B cell (primary cell): ENCODE results near the gene ECE1. TPM values are rescaled to one million over a fixed set of nuclear protein-coding genes. Genes with fewer than 3 reads are reported as not detected.
A peak's percentile ranks its signal among the peaks of the same experiment; 100 is the strongest.

Experiments
- ATAC-seq: fragments of 200-7000 bp; cut with Tn5 transposase; one replicate; pipeline ENCODE4 v1.10.0; 2021; ENCODE audit warnings: low read depth, mild to moderate bottlenecking, moderate number of reproducible peaks, moderate library complexity
- CTCF ChIA-PET: fragments of 350-600 bp; sonication (Branson Sonifier 250); formaldehyde crosslinking; loops from one replicate; lab custom pipeline; 2021; ENCODE audit warnings: antibody characterized with exemption, inconsistent platforms; lab: Charles Lee
- POLR2A ChIA-PET: fragments of 350-600 bp; sonication (Branson Sonifier 250); formaldehyde crosslinking; loops from one replicate; lab custom pipeline; 2021; ENCODE audit warnings: antibody characterized with exemption; lab: Charles Lee
- DNase-seq: peaks from one replicate; pipeline ENCODE4 v3.0.0; 2013
- H2AFZ ChIP-seq: 2 replicates; pipeline ENCODE4 v1.6.1; 2012; ENCODE audit warnings: mild to moderate bottlenecking, low read depth, low read length; ENCODE audit not compliant: insufficient read depth, poor library complexity, severe bottlenecking
- H3K27ac ChIP-seq, 2 donors: 1 replicate in 1 of 2; 2 replicates in 1 of 2; pipeline ENCODE4 v1.5.1; 2012 to 2013; ENCODE audit warnings: low read length in 2 of 2, mild to moderate bottlenecking in 2 of 2, moderate library complexity in 1 of 2
- H3K27me3 ChIP-seq, 4 experiments: fragments of 200-600 bp in 1 of 4; sonication (generic) in 1 of 4; replicated peaks in 1 of 4; 1 replicate in 2 of 4; 2 replicates in 2 of 4; pipeline versions ENCODE4 v1.6.1 to v1.7.0; 2013 to 2016; ENCODE audit warnings: low read length in 3 of 4, mild to moderate bottlenecking in 2 of 4, mixed read lengths in 1 of 4, moderate library complexity in 1 of 4; ENCODE audit not compliant: insufficient read depth in 4 of 4, control insufficient read depth in 3 of 4; ENCODE audit errors: control extremely low read depth in 1 of 4
- H3K36me3 ChIP-seq, 2 experiments: replicated peaks in 1 of 2; 1 replicate in 1 of 2; 2 replicates in 1 of 2; pipeline versions ENCODE4 v1.6.1 to v1.7.1; 2013; ENCODE audit warnings: low read length in 1 of 2; ENCODE audit not compliant: insufficient read depth in 2 of 2, control insufficient read depth in 1 of 2; ENCODE audit errors: control extremely low read depth in 1 of 2, extremely low read depth in 1 of 2
- H3K4me1 ChIP-seq, 2 donors: fragments of 200-600 bp in 1 of 2; sonication (generic) in 1 of 2; 1 replicate in 1 of 2; 2 replicates in 1 of 2; pipeline versions ENCODE4 v1.5.1 to v1.6.1; 2013 to 2017; ENCODE audit warnings: low read length in 2 of 2; ENCODE audit not compliant: control insufficient read depth in 2 of 2, insufficient read depth in 2 of 2
- H3K4me2 ChIP-seq: replicated peaks from 2 replicates; pipeline ENCODE3; 2012; ENCODE audit warnings: mild to moderate bottlenecking, low read depth, low read length; ENCODE audit not compliant: poor library complexity, severe bottlenecking
- H3K4me3 ChIP-seq, 5 experiments: fragments of 200-600 bp in 1 of 5; sonication (generic) in 1 of 5; 1 replicate in 3 of 5; 2 replicates in 2 of 5; pipeline versions ENCODE4 v1.5.1 to v1.7.0; 2011 to 2016; ENCODE audit warnings: low read length in 4 of 5, mild to moderate bottlenecking in 4 of 5, low read depth in 2 of 5, control low read depth in 1 of 5, moderate library complexity in 1 of 5; ENCODE audit not compliant: insufficient read depth in 1 of 5; ENCODE audit errors: control extremely low read depth in 1 of 5, extremely low read depth in 1 of 5
- H3K79me2 ChIP-seq: fragments of 200-600 bp; sonication (generic); one replicate; pipeline ENCODE4 v1.6.0; 2016; ENCODE audit warnings: low read length; ENCODE audit not compliant: control insufficient read depth, insufficient read depth
- H3K9ac ChIP-seq: fragments of 200-600 bp; sonication (generic); 2 replicates; pipeline ENCODE4 v1.6.1; 2017; ENCODE audit warnings: mild to moderate bottlenecking, low read length, moderate library complexity
- H3K9me3 ChIP-seq, 3 donors: one replicate each; pipeline versions ENCODE4 v1.6.1 to v1.7.1; 2013; ENCODE audit warnings: low read length in 2 of 3; ENCODE audit not compliant: control insufficient read depth in 2 of 3, insufficient read depth in 1 of 3; ENCODE audit errors: control extremely low read depth in 1 of 3
- H4K20me1 ChIP-seq: 2 replicates; pipeline ENCODE4 v1.6.0; 2012; ENCODE audit warnings: mild to moderate bottlenecking, low read length; ENCODE audit not compliant: insufficient read depth, control insufficient read depth, poor library complexity, severe bottlenecking
- H3K27ac Mint-ChIP-seq: one replicate; pipeline ENCODE4 v1.8.0; 2021; ENCODE audit warnings: mixed read lengths
- H3K27me3 Mint-ChIP-seq: one replicate; pipeline ENCODE4 v1.8.0; 2021; ENCODE audit warnings: mixed read lengths
- H3K4me1 Mint-ChIP-seq: one replicate; pipeline ENCODE4 v1.8.0; 2021; ENCODE audit warnings: mixed read lengths
- H3K4me3 Mint-ChIP-seq: one replicate; pipeline ENCODE4 v1.8.0; 2021; ENCODE audit warnings: mixed read lengths
- H3K9me3 Mint-ChIP-seq: one replicate; pipeline ENCODE4 v1.8.0; 2022; ENCODE audit warnings: mixed read lengths; ENCODE audit not compliant: insufficient read depth
- EZH2 ChIP-seq: IDR thresholded peaks from 2 replicates; pipeline ENCODE4 v1.6.1; 2012; ENCODE audit warnings: borderline replicate concordance, low read depth, mild to moderate bottlenecking, moderate library complexity, low read length; ENCODE audit not compliant: insufficient read depth, poor library complexity, severe bottlenecking
- WGBS: methylation state at CpG from one replicate; pipeline ENCODE4 v1.1.5; 2013; ENCODE audit warnings: missing lambda C conversion rate; ENCODE audit not compliant: insufficient coverage; 5-methylcytosine and 5-hydroxymethylcytosine counted together
- intact Hi-C: fragments of 100-400 bp; cut with micrococcal nuclease; formaldehyde crosslinking; loops from one replicate; pipeline ENCODE4 v1.10.0; 2022
- polyA plus RNA-seq: library from polyadenylated mRNA; depleted of rRNA; stranded (reverse); fragments of >200 nt; gene quantifications from 2 replicates; pipeline ENCODE4 v1.2.3, GENCODE V29; 2012
- total RNA-seq, 2 donors: library from RNA; stranded (reverse); fragments of 120-200 nt in 1 of 2; gene quantifications; 1 replicate in 1 of 2; 2 replicates in 1 of 2; pipeline versions ENCODE4 v1.2.3 to v1.2.4, GENCODE V29; 2013 to 2022
- TF ChIP-seq, protein P1 (sequence below): fragments of 200-600 bp; IDR thresholded peaks from one replicate; pipeline ENCODE4 v1.8.0; 2022; ENCODE audit warnings: antibody characterized with exemption, mild to moderate bottlenecking

ECE1 gene
- total and polyA plus RNA-seq, 2 donors (not counting 1 experiment from before 2014, with no cell fraction given): 46.7 to 133 TPM

DNA sequence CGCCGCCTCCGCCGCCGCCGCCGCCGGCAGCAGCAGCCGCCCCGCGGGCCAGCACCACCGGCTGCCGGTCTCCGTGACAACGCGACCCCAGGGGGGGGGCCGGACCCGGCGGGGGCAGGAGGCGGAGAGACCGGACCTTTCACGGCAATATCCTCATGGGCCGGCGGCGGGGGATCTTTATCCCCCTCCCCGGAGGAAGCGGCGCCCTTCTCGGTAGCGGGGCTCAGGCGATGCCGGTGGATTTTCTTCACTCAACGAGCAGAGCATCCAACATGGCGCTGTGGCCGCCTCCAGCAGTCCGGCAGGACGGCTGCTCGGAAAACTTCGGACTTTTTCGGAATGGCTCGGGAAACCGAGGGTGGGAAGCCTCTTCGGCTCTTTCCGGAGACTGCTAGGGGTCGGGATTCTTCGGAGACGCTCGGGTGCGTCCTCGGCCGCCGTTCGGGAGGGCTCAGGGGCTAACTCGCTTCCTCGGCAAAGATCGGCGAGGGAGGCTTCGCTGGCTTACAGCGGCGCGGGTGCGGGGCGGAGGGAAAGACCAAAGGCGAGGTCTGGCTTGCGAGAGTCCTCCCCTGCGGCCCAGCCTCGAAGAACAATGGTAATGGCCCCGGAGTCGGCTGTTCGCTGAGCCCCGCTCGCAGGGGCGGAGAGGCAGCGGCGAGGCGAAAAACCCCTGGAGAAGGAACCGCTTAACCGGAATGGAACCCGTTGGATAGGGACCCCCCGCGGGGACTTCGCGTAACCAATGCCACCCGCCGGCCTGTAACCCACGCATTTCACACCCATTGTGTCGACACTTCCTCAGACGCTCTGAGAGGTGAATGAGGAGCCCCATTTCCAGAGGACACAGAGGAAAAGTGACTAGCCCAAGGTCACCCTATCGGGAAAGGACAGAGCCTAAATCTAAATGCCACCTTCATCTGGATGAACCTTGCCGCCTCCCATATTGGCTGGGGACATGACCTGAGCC lies 113.4 kb downstream of the ECE1 start, which contains the start of gene EIF4G3:
EIF4G3 (minus strand) TSS at position 312 of the 970 bp plus-strand sequence. CDS start 174,155 bp downstream, outside the sequence.
- Histone ChIP-seq H3K9ac (peak within 1 kb of the TSS; percentile 88), H3K4me2 (peak within 1 kb of the TSS; percentile 86), H3K4me1 (peaks cover 16 to 23% of the 10 kb centered on the region in 2 donors), H3K27ac (peak within 1 kb of the TSS; percentile 73 to 89), H3K4me3 (peak within 1 kb of the TSS; percentile 76 to 96 (median 83)), H3K36me3 (no peaks in the 10 kb centered on the region), H3K27me3 (no peaks in the 10 kb centered on the region), H2AFZ (peak within 1 kb of the TSS; percentile 99), H3K9me3 (no peaks in the 10 kb centered on the region), H4K20me1 (no peaks in the 10 kb centered on the region), H3K79me2 (peaks cover 24% of the 10 kb centered on the region)
- H3K27me3 Mint-ChIP-seq: no peaks in the 10 kb centered on the region
- ChIA-PET POLR2A (no interaction called here), CTCF (no interaction called here)
- no peaks in the 10 kb centered on the region for H3K9me3 Mint-ChIP-seq
- peak; percentile 93 for ATAC-seq
- H3K4me1 Mint-ChIP-seq: peaks cover 29% of the 10 kb centered on the region
- peak within 1 kb of the TSS; percentile 97 for H3K4me3 Mint-ChIP-seq
- 3% methylated on average over 88 of the region's 90 CpGs for WGBS
- intact Hi-C loops: loop anchor here (1.0 to 5.0 kb wide), 2 partner anchors 117 to 1295 kb away; partner anchors contain the start of gene OTUD3
- H3K27ac Mint-ChIP-seq: peak within 1 kb of the TSS; percentile 96
- TF ChIP-seq, protein P1, sequence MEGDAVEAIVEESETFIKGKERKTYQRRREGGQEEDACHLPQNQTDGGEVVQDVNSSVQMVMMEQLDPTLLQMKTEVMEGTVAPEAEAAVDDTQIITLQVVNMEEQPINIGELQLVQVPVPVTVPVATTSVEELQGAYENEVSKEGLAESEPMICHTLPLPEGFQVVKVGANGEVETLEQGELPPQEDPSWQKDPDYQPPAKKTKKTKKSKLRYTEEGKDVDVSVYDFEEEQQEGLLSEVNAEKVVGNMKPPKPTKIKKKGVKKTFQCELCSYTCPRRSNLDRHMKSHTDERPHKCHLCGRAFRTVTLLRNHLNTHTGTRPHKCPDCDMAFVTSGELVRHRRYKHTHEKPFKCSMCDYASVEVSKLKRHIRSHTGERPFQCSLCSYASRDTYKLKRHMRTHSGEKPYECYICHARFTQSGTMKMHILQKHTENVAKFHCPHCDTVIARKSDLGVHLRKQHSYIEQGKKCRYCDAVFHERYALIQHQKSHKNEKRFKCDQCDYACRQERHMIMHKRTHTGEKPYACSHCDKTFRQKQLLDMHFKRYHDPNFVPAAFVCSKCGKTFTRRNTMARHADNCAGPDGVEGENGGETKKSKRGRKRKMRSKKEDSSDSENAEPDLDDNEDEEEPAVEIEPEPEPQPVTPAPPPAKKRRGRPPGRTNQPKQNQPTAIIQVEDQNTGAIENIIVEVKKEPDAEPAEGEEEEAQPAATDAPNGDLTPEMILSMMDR: no peak
- TF ChIP-seq EZH2: no peak
- peak; percentile 99 for DNase-seq
